Karpas-422 (cell line): ENCODE measurements around the gene LRP1B. TPM values are rescaled to one million over a fixed set of nuclear protein-coding genes. Genes with fewer than 3 reads are reported as not detected.

ENCODE experiments used
- DNase-seq: peaks from one replicate; pipeline ENCODE4 v3.0.0-alpha.2; 2015
- H2AFZ ChIP-seq: fragments of 200-600 bp; sonication (generic); 2 replicates; pipeline ENCODE4 v1.6.1; 2014; ENCODE audit warnings: antibody characterized with exemption, low read length, mixed read lengths
- H3K27ac ChIP-seq: fragments of 200-600 bp; sonication (generic); 2 replicates; pipeline ENCODE4 v1.5.1; 2014; ENCODE audit warnings: mild to moderate bottlenecking, low read length, moderate library complexity
- H3K27me3 ChIP-seq: fragments of 200-600 bp; sonication (generic); 2 replicates; pipeline ENCODE4 v1.6.1; 2014; ENCODE audit warnings: low read length, mixed read lengths
- H3K36me3 ChIP-seq: fragments of 200-600 bp; sonication (generic); 2 replicates; pipeline ENCODE4 v1.6.1; 2014; ENCODE audit warnings: low read length, mixed read lengths; ENCODE audit not compliant: insufficient read depth
- H3K4me1 ChIP-seq: fragments of 200-600 bp; sonication (generic); 2 replicates; pipeline ENCODE4 v1.6.1; 2014; ENCODE audit warnings: mild to moderate bottlenecking, low read length, mixed read lengths
- H3K4me2 ChIP-seq: fragments of 200-600 bp; sonication (generic); 2 replicates; pipeline ENCODE4 v1.6.1; 2014; ENCODE audit warnings: low read length, low read depth, mild to moderate bottlenecking; ENCODE audit not compliant: poor library complexity, severe bottlenecking
- H3K4me3 ChIP-seq: fragments of 200-600 bp; sonication (generic); 2 replicates; pipeline ENCODE4 v1.5.1; 2014; ENCODE audit warnings: mild to moderate bottlenecking, antibody characterized with exemption, low read length, mixed read lengths
- H3K79me2 ChIP-seq: fragments of 200-600 bp; sonication (generic); 2 replicates; pipeline ENCODE4 v1.6.1; 2014; ENCODE audit warnings: mild to moderate bottlenecking, low read length, mixed read lengths
- H3K9ac ChIP-seq: fragments of 200-600 bp; sonication (generic); 2 replicates; pipeline ENCODE4 v1.6.0; 2014; ENCODE audit warnings: low read length
- H3K9me2 ChIP-seq: fragments of 200-600 bp; sonication (generic), shearing (Covaris generic); replicated peaks from 2 replicates; pipeline ENCODE4 v1.6.0; 2014; ENCODE audit warnings: mild to moderate bottlenecking, low read length, moderate library complexity; ENCODE audit not compliant: insufficient read depth
- H3K9me3 ChIP-seq: fragments of 300-700, 200-600 bp; sonication (generic); 2 replicates; pipeline ENCODE4 v1.6.1; 2014; ENCODE audit warnings: low read length, mixed read lengths
- H4K20me1 ChIP-seq: fragments of 200-600 bp; sonication (generic); 2 replicates; pipeline ENCODE4 v1.6.1; 2014; ENCODE audit warnings: mild to moderate bottlenecking, antibody characterized with exemption, low read length, low read depth; ENCODE audit not compliant: insufficient read depth
- total RNA-seq: library from RNA; depleted of rRNA; stranded (reverse); fragments of >200 nt; shearing (Covaris generic); gene quantifications from 2 replicates; pipeline ENCODE4 v1.2.3, GENCODE V29; 2014; ENCODE audit warnings: low replicate concordance

Gene LRP1B
- total RNA-seq, 1 experiment from 2014 or later = not detected

GRCh38 chr2:141035846-141036420 lies 1094.9 kb downstream of the LRP1B start:
- Histone ChIP-seq H3K27ac (no peak overlapping the region), H3K4me2 (no peak overlapping the region), H2AFZ (no peak overlapping the region), H3K4me3 (no peak overlapping the region), H3K9me3 (peaks cover 13% of the 10 kb centered on the region), H3K9ac (no peak overlapping the region), H3K36me3 (no peaks in the 10 kb centered on the region), H3K27me3 (no peaks in the 10 kb centered on the region), H3K79me2 (no peaks in the 10 kb centered on the region), H3K4me1 (no peaks in the 10 kb centered on the region), H3K9me2 (no peaks in the 10 kb centered on the region), H4K20me1 (no peaks in the 10 kb centered on the region)
- DNase-seq = no peak

GRCh38 chr2:141029428-141030078 lies 1101.3 kb downstream of the LRP1B start:
- peaks cover 19% of the 10 kb centered on the region for H3K9me3 ChIP-seq
- H3K27me3 ChIP-seq = no peaks in the 10 kb centered on the region
- H3K27ac ChIP-seq = no peak overlapping the region
- DNase-seq = no peak
- no peak overlapping the region for H3K9ac ChIP-seq
- H3K9me2 ChIP-seq = no peaks in the 10 kb centered on the region
- H3K4me1 ChIP-seq = no peaks in the 10 kb centered on the region
- no peak overlapping the region for H2AFZ ChIP-seq
- no peak overlapping the region for H3K4me3 ChIP-seq
- H3K36me3 ChIP-seq = no peaks in the 10 kb centered on the region
- no peaks in the 10 kb centered on the region for H3K79me2 ChIP-seq
- no peak overlapping the region for H3K4me2 ChIP-seq
- H4K20me1 ChIP-seq = no peaks in the 10 kb centered on the region

- H4K20me1 ChIP-seq = no peaks in the 10 kb centered on the region
- H2AFZ ChIP-seq = no peak overlapping the region
- H3K4me3 ChIP-seq = no peak overlapping the region
- no peaks in the 10 kb centered on the region for H3K36me3 ChIP-seq
- DNase-seq = no peak
- no peaks in the 10 kb centered on the region for H3K9me2 ChIP-seq
- H3K9me3 ChIP-seq = peaks cover 26% of the 10 kb centered on the region
- H3K4me2 ChIP-seq = no peak overlapping the region
- no peaks in the 10 kb centered on the region for H3K79me2 ChIP-seq
- H3K27ac ChIP-seq = no peak overlapping the region
- no peaks in the 10 kb centered on the region for H3K27me3 ChIP-seq
- H3K9ac ChIP-seq = no peak overlapping the region
- no peaks in the 10 kb centered on the region for H3K4me1 ChIP-seq
Observed at GRCh38 chr2:141027221-141027620, 1103.6 kb downstream of the LRP1B start.

- Histone ChIP-seq H3K9ac (no peak overlapping the region), H3K4me2 (no peak overlapping the region)
Observed at GRCh38 chr2:141021611-141022010, 1109.2 kb downstream of the LRP1B start.

GRCh38 chr2:141021109-141021508 lies 1109.7 kb downstream of the LRP1B start:
- no peaks in the 10 kb centered on the region for H4K20me1 ChIP-seq
- no peaks in the 10 kb centered on the region for H3K36me3 ChIP-seq
- no peaks in the 10 kb centered on the region for H3K9me2 ChIP-seq
- no peak overlapping the region for H3K4me3 ChIP-seq
- no peaks in the 10 kb centered on the region for H3K4me1 ChIP-seq
- H3K9ac ChIP-seq = no peak overlapping the region
- no peaks in the 10 kb centered on the region for H3K27me3 ChIP-seq
- no peak for DNase-seq
- H3K4me2 ChIP-seq = no peak overlapping the region
- no peaks in the 10 kb centered on the region for H3K79me2 ChIP-seq
- H2AFZ ChIP-seq = no peak overlapping the region
- no peak overlapping the region for H3K27ac ChIP-seq
- peaks cover 20% of the 10 kb centered on the region for H3K9me3 ChIP-seq

More at GRCh38 chr2:141021611-141022010, 1109.2 kb downstream of the LRP1B start:
- no peaks in the 10 kb centered on the region for H3K36me3 ChIP-seq
- no peak overlapping the region for H2AFZ ChIP-seq
- H3K27me3 ChIP-seq = no peaks in the 10 kb centered on the region
- no peak overlapping the region for H3K4me3 ChIP-seq
- H3K79me2 ChIP-seq = no peaks in the 10 kb centered on the region
- peaks cover 17% of the 10 kb centered on the region for H3K9me3 ChIP-seq
- no peaks in the 10 kb centered on the region for H3K9me2 ChIP-seq
- no peaks in the 10 kb centered on the region for H3K4me1 ChIP-seq
- no peaks in the 10 kb centered on the region for H4K20me1 ChIP-seq
- no peak for DNase-seq
- H3K27ac ChIP-seq = no peak overlapping the region

- H3K9me2 ChIP-seq = no peaks in the 10 kb centered on the region
- no peaks in the 10 kb centered on the region for H3K79me2 ChIP-seq
Observed at GRCh38 chr2:141020346-141020745, 1110.5 kb downstream of the LRP1B start.

GRCh38 chr2:141015341-141016047 lies 1115.3 kb downstream of the LRP1B start:
- no peaks in the 10 kb centered on the region for H3K36me3 ChIP-seq
- no peak for DNase-seq
- no peaks in the 10 kb centered on the region for H3K4me1 ChIP-seq
- H3K79me2 ChIP-seq = no peaks in the 10 kb centered on the region
- H3K27me3 ChIP-seq = no peaks in the 10 kb centered on the region
- H3K9me2 ChIP-seq = no peaks in the 10 kb centered on the region
- H3K4me2 ChIP-seq = no peak overlapping the region
- H4K20me1 ChIP-seq = no peaks in the 10 kb centered on the region
- H3K9ac ChIP-seq = no peak overlapping the region
- no peak overlapping the region for H2AFZ ChIP-seq
- peaks cover 25% of the 10 kb centered on the region for H3K9me3 ChIP-seq
- no peak overlapping the region for H3K27ac ChIP-seq
- no peak overlapping the region for H3K4me3 ChIP-seq

More at GRCh38 chr2:141020346-141020745, 1110.5 kb downstream of the LRP1B start:
- H3K27ac ChIP-seq = no peak overlapping the region
- H3K4me3 ChIP-seq = no peak overlapping the region
- no peak overlapping the region for H2AFZ ChIP-seq
- no peak overlapping the region for H3K9ac ChIP-seq
- H3K4me2 ChIP-seq = no peak overlapping the region
- no peaks in the 10 kb centered on the region for H4K20me1 ChIP-seq
- H3K9me3 ChIP-seq = peaks cover 21% of the 10 kb centered on the region
- H3K36me3 ChIP-seq = no peaks in the 10 kb centered on the region
- no peaks in the 10 kb centered on the region for H3K4me1 ChIP-seq
- DNase-seq = no peak
- no peaks in the 10 kb centered on the region for H3K27me3 ChIP-seq

GRCh38 chr2:141003967-141004657 lies 1126.7 kb downstream of the LRP1B start:
- Histone ChIP-seq H3K79me2 (no peaks in the 10 kb centered on the region), H2AFZ (no peak overlapping the region), H3K4me2 (no peak overlapping the region), H3K9ac (no peak overlapping the region), H4K20me1 (no peaks in the 10 kb centered on the region), H3K36me3 (no peaks in the 10 kb centered on the region), H3K4me3 (no peak overlapping the region), H3K27me3 (no peaks in the 10 kb centered on the region), H3K9me3 (peaks cover 15% of the 10 kb centered on the region; the same call in 1 of the 2 replicates), H3K4me1 (no peaks in the 10 kb centered on the region), H3K9me2 (no peaks in the 10 kb centered on the region), H3K27ac (no peak overlapping the region)
- DNase-seq = no peak
